Cardiac fibroblast (primary cell): ENCODE results near the gene ACBD3.

Experiments used
- DNase-seq, 2 donors: peaks; one replicate each; pipeline versions ENCODE4 v3.0.0 to v3.0.0-alpha.2; 2010; ENCODE audit warnings: low read depth in 2 of 2
- H3K4me3 ChIP-seq, 2 donors: replicated peaks in 1 of 2; 1 replicate in 1 of 2; 2 replicates in 1 of 2; pipeline ENCODE4 v1.5.1; 2011; ENCODE audit warnings: low read depth in 2 of 2, low read length in 2 of 2, mild to moderate bottlenecking in 2 of 2, moderate library complexity in 1 of 2
- TF ChIP-seq, protein P1 (sequence below): IDR thresholded peaks from one replicate; pipeline ENCODE4 v1.5.1; 2011; ENCODE audit warnings: low read depth, mild to moderate bottlenecking, low read length, inconsistent platforms

Gene ACBD3

GRCh38 chr1:226186124-226187018 is at the start of gene ACBD3:
TSS of gene ACBD3 (minus strand) at chr1:226186741. CDS start at chr1:226186675, 66 bp downstream.
- peak; percentile 83 to 88 for DNase-seq
- TF ChIP-seq, protein P1, sequence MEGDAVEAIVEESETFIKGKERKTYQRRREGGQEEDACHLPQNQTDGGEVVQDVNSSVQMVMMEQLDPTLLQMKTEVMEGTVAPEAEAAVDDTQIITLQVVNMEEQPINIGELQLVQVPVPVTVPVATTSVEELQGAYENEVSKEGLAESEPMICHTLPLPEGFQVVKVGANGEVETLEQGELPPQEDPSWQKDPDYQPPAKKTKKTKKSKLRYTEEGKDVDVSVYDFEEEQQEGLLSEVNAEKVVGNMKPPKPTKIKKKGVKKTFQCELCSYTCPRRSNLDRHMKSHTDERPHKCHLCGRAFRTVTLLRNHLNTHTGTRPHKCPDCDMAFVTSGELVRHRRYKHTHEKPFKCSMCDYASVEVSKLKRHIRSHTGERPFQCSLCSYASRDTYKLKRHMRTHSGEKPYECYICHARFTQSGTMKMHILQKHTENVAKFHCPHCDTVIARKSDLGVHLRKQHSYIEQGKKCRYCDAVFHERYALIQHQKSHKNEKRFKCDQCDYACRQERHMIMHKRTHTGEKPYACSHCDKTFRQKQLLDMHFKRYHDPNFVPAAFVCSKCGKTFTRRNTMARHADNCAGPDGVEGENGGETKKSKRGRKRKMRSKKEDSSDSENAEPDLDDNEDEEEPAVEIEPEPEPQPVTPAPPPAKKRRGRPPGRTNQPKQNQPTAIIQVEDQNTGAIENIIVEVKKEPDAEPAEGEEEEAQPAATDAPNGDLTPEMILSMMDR = no peak
- H3K4me3 ChIP-seq = peak within 1 kb of the TSS; percentile 88 to 94

DNA sequence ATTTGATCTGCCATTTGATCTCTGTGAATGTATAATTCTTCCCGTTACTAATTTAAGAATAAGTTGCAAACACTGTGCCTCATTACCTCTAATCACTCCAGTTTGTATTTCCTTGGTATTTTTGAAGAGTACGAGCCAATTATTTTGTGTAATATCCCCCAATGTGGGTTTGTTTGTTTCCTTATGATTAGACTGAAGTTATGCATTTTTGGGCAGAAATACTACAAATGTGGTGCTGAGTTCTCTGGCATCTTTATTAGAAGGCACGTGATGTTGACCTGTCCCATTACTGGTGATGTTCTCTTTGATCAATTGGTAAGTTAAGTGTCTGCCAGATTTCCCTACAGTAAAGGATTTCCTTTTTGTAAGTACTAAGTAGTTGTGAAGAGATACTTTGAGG is 47.3 kb upstream of the ACBD3 start:
- no peak for DNase-seq
- no peak overlapping the region for H3K4me3 ChIP-seq

GRCh38 chr1:226233293-226233692 is 46.8 kb upstream of the ACBD3 start:
- DNase-seq = no peak
- no peak overlapping the region for H3K4me3 ChIP-seq
- TF ChIP-seq, protein P1 = no peak

More for the DNA sequence above, 47.3 kb upstream of the ACBD3 start:
- TF ChIP-seq, protein P1 = no peak

- H3K4me3 ChIP-seq = no peak overlapping the region
- TF ChIP-seq, protein P1 = no peak
- no peak for DNase-seq
Observed at GRCh38 chr1:226226601-226227000, 40.1 kb upstream of the ACBD3 start.

GRCh38 chr1:226223786-226224244 is 37.3 kb upstream of the ACBD3 start:
- TF ChIP-seq, protein P1 = no peak
- DNase-seq = peak in 1 of 2 donors; percentile 8
- peak overlapping the region; percentile 50 to 52 for H3K4me3 ChIP-seq

GRCh38 chr1:226223157-226223785 is 36.7 kb upstream of the ACBD3 start, which contains the start of gene MIXL1:
TSS of gene MIXL1 (plus strand) at chr1:226223664. CDS start at chr1:226223682, 18 bp downstream.
- peak within 1 kb of the TSS; percentile 50 to 52 for H3K4me3 ChIP-seq
- TF ChIP-seq, protein P1 = no peak
- DNase-seq = peak in 1 of 2 donors; percentile 13
